HEK293 (cell line): ENCODE measurements around the gene DCLK1.

Source experiments
- CTCF ChIP-seq: fragments of 450-650 bp; formaldehyde crosslinking; IDR thresholded peaks from 2 replicates; pipeline ENCODE4 v1.5.1; 2016; ENCODE audit warnings: missing biosample characterization, missing genetic modification characterization
- HOXC10 ChIP-seq: sonication (generic); formaldehyde crosslinking; IDR thresholded peaks from 2 replicates; pipeline ENCODE4 v1.8.1; 2023; ENCODE audit warnings: mild to moderate bottlenecking, missing genetic modification reagents
- SALL2 ChIP-seq: fragments of 450-650 bp; formaldehyde crosslinking; IDR thresholded peaks from 2 replicates; pipeline ENCODE4 v1.5.0; 2017; ENCODE audit warnings: missing biosample characterization, mild to moderate bottlenecking, missing genetic modification characterization, borderline replicate concordance
- ZBTB26 ChIP-seq: fragments of 450-650 bp; formaldehyde crosslinking; optimal IDR thresholded peaks from 2 replicates; pipeline ENCODE3; 2016; ENCODE audit warnings: missing biosample characterization, mild to moderate bottlenecking, missing genetic modification characterization
- ZEB2 ChIP-seq: fragments of 450-650 bp; formaldehyde crosslinking; IDR thresholded peaks from 2 replicates; pipeline ENCODE4 v1.5.1; 2016; ENCODE audit warnings: missing biosample characterization, missing genetic modification characterization

DNA sequence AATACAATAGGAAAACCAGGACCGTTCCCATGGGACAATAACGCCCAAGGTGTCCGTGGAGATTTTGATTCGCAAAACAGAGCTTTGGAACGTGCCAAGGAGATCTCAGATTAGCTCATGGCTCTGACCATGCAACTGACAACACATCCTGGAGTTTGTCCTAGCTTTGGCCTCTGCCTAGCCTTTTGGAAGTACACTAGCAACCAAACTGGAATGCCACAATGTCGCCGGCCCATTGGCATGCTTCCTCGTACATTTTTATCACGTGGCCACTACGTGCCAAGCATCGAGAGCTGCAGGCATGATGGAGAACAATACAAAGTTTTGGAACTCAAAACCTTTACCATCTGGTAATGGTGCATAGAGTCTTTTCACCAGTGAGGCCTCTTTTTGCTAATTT, 256.5 kb downstream of the DCLK1 start:
- TF ChIP-seq ZEB2 (tag by site-specific recombination) (no peak), SALL2 (tag by site-specific recombination) (no peak), HOXC10 (CRISPR knock-in tag) (no peak), CTCF (tag by site-specific recombination) (no peak), ZBTB26 (tag by site-specific recombination) (no peak)
